Caco-2 (cell line): ENCODE results near the gene HOXB7. TPM values are rescaled to one million over a fixed set of nuclear protein-coding genes. Genes with fewer than 3 reads are reported as not detected.

Source experiments
- BruUV-seq: library from RNA; stranded (reverse); fragments of 400-500 nt; replicated peaks from 2 replicates; lab custom pipeline; 2021; lab: Mats Ljungman, UMichigan
- CTCF ChIA-PET: fragments of 300-600 bp; sonication (Branson Sonifier 250); formaldehyde crosslinking; loops from one replicate; lab custom pipeline; 2022; ENCODE audit warnings: antibody characterized with exemption; lab: Charles Lee
- POLR2A ChIA-PET: fragments of 300-600 bp; sonication (Branson Sonifier 250); formaldehyde crosslinking; loops from one replicate; lab custom pipeline; 2022; ENCODE audit warnings: antibody characterized with exemption; lab: Charles Lee
- DNase-seq, 2 experiments: peaks; one replicate each; pipeline versions ENCODE4 v3.0.0 to v3.0.0-alpha.2; 2020 to 2022
- H3K27me3 ChIP-seq: replicated peaks from 2 replicates; pipeline ENCODE4 v1.6.0; 2011; ENCODE audit warnings: low read length; ENCODE audit not compliant: control insufficient read depth, insufficient read depth
- H3K36me3 ChIP-seq: 2 replicates; pipeline ENCODE4 v1.5.1; 2011; ENCODE audit warnings: low read length; ENCODE audit not compliant: control insufficient read depth, insufficient read depth
- H3K4me1 ChIP-seq: fragments of 250-450 bp; sonication (Bioruptor Pico); 2 replicates; pipeline ENCODE4 v1.5.1; 2020; ENCODE audit warnings: mild to moderate bottlenecking
- H3K4me3 ChIP-seq: 2 replicates; pipeline ENCODE4 v1.5.1; 2011; ENCODE audit warnings: low read depth, mild to moderate bottlenecking, control low read depth, low read length
- H3K9me3 ChIP-seq: fragments of 250-450 bp; sonication (Bioruptor Pico); 2 replicates; pipeline ENCODE4 v1.5.1; 2020; ENCODE audit warnings: mild to moderate bottlenecking, moderate library complexity
- H3K27ac Mint-ChIP-seq: one replicate; pipeline ENCODE4 v1.8.0; 2022; ENCODE audit warnings: mixed read lengths; ENCODE audit not compliant: unreplicated experiment
- H3K27me3 Mint-ChIP-seq: one replicate; pipeline ENCODE4 v1.8.0; 2022; ENCODE audit warnings: mixed read lengths; ENCODE audit not compliant: insufficient read depth, unreplicated experiment
- H3K36me3 Mint-ChIP-seq: one replicate; pipeline ENCODE4 v1.8.0; 2022; ENCODE audit warnings: mild to moderate bottlenecking, mixed read lengths; ENCODE audit not compliant: insufficient read depth, unreplicated experiment
- H3K4me1 Mint-ChIP-seq: one replicate; pipeline ENCODE4 v1.8.0; 2022; ENCODE audit warnings: low read depth, mixed read lengths; ENCODE audit not compliant: unreplicated experiment
- H3K4me3 Mint-ChIP-seq: one replicate; pipeline ENCODE4 v1.8.0; 2022; ENCODE audit warnings: mild to moderate bottlenecking, moderate library complexity, mixed read lengths; ENCODE audit not compliant: unreplicated experiment
- H3K9me3 Mint-ChIP-seq: one replicate; pipeline ENCODE4 v1.8.0; 2022; ENCODE audit warnings: mixed read lengths; ENCODE audit not compliant: unreplicated experiment
- intact Hi-C: fragments of 100-400 bp; cut with micrococcal nuclease; formaldehyde crosslinking; loops from one replicate; pipeline ENCODE4 v1.10.0; 2022; ENCODE audit not compliant: unreplicated experiment
- total RNA-seq: library from RNA; stranded (reverse); gene quantifications from 2 replicates; pipeline ENCODE4 v1.2.3, GENCODE V29; 2022
- TF ChIP-seq, protein P1 (sequence below), 2 experiments: fragments of 200-600 bp in 1 of 2; IDR thresholded peaks; 1 replicate in 1 of 2; 2 replicates in 1 of 2; pipeline versions ENCODE4 v1.5.1 to v1.8.0; 2011 to 2022; ENCODE audit warnings: antibody characterized with exemption in 1 of 2, control low read depth in 1 of 2, inconsistent platforms in 1 of 2, low read depth in 1 of 2, low read length in 1 of 2, mild to moderate bottlenecking in 1 of 2, moderate library complexity in 1 of 2; ENCODE audit not compliant: insufficient read depth in 1 of 2, severe bottlenecking in 1 of 2, unreplicated experiment in 1 of 2

The HOXB7 gene
- total RNA-seq, 1 experiment from 2014 or later, result 28.2 TPM

GRCh38 chr17:48599354-48599753 lies 11.5 kb downstream of the HOXB7 start:
- peaks cover 4% of the 10 kb centered on the region for H3K27me3 ChIP-seq
- H3K4me1 ChIP-seq, result peaks cover 45% of the 10 kb centered on the region
- CTCF ChIA-PET, result interaction anchor here (0.5 to 1.4 kb wide), 2 partner anchors 19 to 208 kb away, joined by 3 read pairs; no protein-coding TSS in a partner anchor
- Mint-ChIP-seq H3K27me3 (peaks cover 22% of the 10 kb centered on the region), H3K4me3 (no peak overlapping the region), H3K9me3 (no peaks in the 10 kb centered on the region), H3K36me3 (no peaks in the 10 kb centered on the region), H3K27ac (no peak overlapping the region), H3K4me1 (peaks cover 41% of the 10 kb centered on the region)
- no TSS peak for BruUV-seq
- no peak for DNase-seq
- no peak overlapping the region for H3K4me3 ChIP-seq
- POLR2A ChIA-PET, result interaction anchor here (0.5 kb wide), 1 partner anchor 205 kb away, joined by 3 read pairs; no protein-coding TSS in a partner anchor
- TF ChIP-seq, protein P1, sequence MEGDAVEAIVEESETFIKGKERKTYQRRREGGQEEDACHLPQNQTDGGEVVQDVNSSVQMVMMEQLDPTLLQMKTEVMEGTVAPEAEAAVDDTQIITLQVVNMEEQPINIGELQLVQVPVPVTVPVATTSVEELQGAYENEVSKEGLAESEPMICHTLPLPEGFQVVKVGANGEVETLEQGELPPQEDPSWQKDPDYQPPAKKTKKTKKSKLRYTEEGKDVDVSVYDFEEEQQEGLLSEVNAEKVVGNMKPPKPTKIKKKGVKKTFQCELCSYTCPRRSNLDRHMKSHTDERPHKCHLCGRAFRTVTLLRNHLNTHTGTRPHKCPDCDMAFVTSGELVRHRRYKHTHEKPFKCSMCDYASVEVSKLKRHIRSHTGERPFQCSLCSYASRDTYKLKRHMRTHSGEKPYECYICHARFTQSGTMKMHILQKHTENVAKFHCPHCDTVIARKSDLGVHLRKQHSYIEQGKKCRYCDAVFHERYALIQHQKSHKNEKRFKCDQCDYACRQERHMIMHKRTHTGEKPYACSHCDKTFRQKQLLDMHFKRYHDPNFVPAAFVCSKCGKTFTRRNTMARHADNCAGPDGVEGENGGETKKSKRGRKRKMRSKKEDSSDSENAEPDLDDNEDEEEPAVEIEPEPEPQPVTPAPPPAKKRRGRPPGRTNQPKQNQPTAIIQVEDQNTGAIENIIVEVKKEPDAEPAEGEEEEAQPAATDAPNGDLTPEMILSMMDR (IDR thresholded peaks at IDR 0.05; ENCODE audit: insufficient read depth in 1 of 2, low read depth in 1 of 2, low read length in 1 of 2, severe bottlenecking in 1 of 2, unreplicated experiment in 1 of 2), result no peak
- no peaks in the 10 kb centered on the region for H3K9me3 ChIP-seq
- no peaks in the 10 kb centered on the region for H3K36me3 ChIP-seq
- intact Hi-C loops, result no loop called here

DNA sequence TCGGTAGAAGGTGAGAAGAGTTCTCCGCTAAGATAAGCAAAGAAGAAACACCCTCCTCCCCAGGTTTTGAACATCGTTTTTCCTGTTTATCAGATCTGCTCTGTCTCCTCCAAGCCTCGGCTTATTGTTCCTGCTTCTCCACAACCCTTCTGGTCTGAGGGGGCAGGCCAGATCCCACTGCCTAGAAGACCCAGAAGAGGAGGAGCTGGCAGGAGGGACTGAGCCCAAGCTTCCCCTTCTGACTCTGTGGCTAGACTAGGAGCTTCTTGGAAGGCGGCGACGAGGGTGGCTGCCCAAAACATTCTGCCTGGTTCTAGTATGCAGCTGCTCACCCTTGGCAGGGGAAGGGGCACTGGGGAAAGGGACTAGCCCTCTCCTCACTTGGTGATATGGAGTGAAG lies 12.1 kb downstream of the HOXB7 start:
- CTCF ChIA-PET, result interaction anchor here (0.5 to 1.4 kb wide), 2 partner anchors 20 to 207 kb away, joined by 3 read pairs; no protein-coding TSS in a partner anchor
- Histone ChIP-seq H3K27me3 (peaks cover 4% of the 10 kb centered on the region), H3K9me3 (no peaks in the 10 kb centered on the region), H3K4me3 (no peak overlapping the region), H3K4me1 (peaks cover 45% of the 10 kb centered on the region), H3K36me3 (no peaks in the 10 kb centered on the region)
- BruUV-seq, result no TSS peak
- Mint-ChIP-seq H3K4me1 (peaks cover 41% of the 10 kb centered on the region), H3K27me3 (peaks cover 22% of the 10 kb centered on the region), H3K9me3 (no peaks in the 10 kb centered on the region), H3K36me3 (no peaks in the 10 kb centered on the region), H3K27ac (no peak overlapping the region), H3K4me3 (peak overlapping the region; percentile 86)
- no peak for DNase-seq
- intact Hi-C loops, result no loop called here
- TF ChIP-seq, protein P1 (IDR thresholded peaks at IDR 0.05; ENCODE audit: insufficient read depth in 1 of 2, low read depth in 1 of 2, low read length in 1 of 2, severe bottlenecking in 1 of 2, unreplicated experiment in 1 of 2), result no peak
- POLR2A ChIA-PET, result interaction anchor here (0.5 kb wide), 1 partner anchor 204 kb away, joined by 3 read pairs; no protein-coding TSS in a partner anchor

DNA sequence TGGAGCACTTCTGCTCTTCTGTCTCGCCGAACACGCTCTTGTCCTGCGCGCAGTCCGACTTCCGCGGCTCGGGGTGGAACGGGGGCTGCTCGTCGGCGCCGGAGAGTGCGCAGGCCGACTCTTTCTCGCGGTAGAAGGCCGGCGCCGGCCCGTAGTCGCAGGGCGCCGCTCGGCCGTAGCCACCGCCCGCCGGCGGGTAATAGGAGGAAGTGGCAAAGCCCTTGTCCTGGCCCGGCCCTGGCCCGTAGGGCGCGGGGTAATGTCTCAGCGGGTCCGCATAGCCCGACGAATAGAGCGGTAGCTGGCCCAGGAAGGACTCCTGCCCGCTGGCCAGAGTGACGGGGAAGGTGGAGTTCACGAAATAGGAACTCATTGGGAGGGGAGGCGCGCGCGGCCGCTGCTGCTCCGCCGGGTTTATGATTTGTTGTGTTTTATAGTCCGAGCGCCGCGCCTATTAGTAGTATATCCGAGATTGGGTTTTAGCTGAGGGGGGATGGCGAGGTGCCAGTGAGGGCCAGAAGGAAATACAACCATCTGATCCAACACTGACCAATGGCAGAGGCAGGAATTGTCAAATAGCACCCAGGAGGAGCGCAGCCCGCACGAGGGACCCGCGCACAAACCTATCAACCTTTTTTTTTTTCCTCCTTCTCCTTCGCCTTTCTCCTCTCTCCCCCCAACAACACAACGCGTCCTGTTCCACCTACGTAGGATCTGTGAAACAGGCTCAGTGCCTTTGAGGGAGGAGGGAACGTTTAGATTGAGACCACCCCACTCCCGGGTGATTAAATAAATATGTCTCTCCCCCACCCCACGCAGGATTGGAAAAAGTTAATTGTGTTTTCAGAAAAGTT lies 12.8 kb downstream of the HOXB7 start:
- H3K4me3 Mint-ChIP-seq, result peak overlapping the region; percentile 86
- Histone ChIP-seq H3K4me3 (peak overlapping the region; percentile 52), H3K27me3 (peaks cover 4% of the 10 kb centered on the region), H3K4me1 (peaks cover 45% of the 10 kb centered on the region), H3K36me3 (no peaks in the 10 kb centered on the region), H3K9me3 (no peaks in the 10 kb centered on the region)
- DNase-seq, result peak in 1 of 2 experiments; percentile 70
- peaks cover 35% of the 10 kb centered on the region for H3K4me1 Mint-ChIP-seq
- H3K27me3 Mint-ChIP-seq, result peaks cover 18% of the 10 kb centered on the region
- intact Hi-C loops, result no loop called here
- CTCF ChIA-PET, result interaction anchor here (1.4 kb wide), 1 partner anchor 21 kb away, joined by 3 read pairs; no protein-coding TSS in a partner anchor
- BruUV-seq, result no TSS peak
- H3K9me3 Mint-ChIP-seq, result no peaks in the 10 kb centered on the region
- no peaks in the 10 kb centered on the region for H3K36me3 Mint-ChIP-seq
- POLR2A ChIA-PET, result no interaction called here
- TF ChIP-seq, protein P1 (IDR thresholded peaks at IDR 0.05; ENCODE audit: insufficient read depth in 1 of 2, low read depth in 1 of 2, low read length in 1 of 2, severe bottlenecking in 1 of 2, unreplicated experiment in 1 of 2), result no peak
- H3K27ac Mint-ChIP-seq, result peak overlapping the region; percentile 48
